GM12874 (cell line): ENCODE data around the gene UBL7.
A peak's percentile ranks its signal among the peaks of the same experiment; 100 is the strongest.

Experiments used
- CTCF ChIP-seq: IDR thresholded peaks from 2 replicates; pipeline ENCODE4 v1.5.1; 2011; ENCODE audit warnings: low read depth, mild to moderate bottlenecking, control low read depth, low read length, moderate library complexity; ENCODE audit not compliant: insufficient read depth

The UBL7 gene

DNA sequence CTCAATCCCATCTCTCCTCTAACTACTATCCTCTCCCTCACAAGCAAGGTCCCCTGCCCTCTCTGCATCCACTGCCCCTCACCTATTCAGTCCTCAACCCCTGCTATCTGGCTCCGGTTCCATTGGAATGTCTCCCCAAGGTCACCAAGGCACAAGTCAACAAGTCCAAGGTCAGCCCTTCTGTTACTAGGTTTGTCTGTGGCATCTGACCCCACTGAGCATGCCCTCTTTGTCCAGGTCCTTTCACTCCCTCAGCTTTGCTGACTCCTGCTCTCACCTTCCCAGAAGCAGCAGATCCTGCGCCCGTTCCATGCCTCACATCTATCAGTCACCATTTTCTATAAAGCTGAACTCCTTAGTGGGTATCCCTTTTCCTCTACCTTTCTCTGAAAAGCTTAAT is 18.9 kb downstream of the UBL7 start:
- no peak for TF ChIP-seq CTCF

GRCh38 chr15:74441248-74441941 is 19.6 kb downstream of the UBL7 start:
- no peak for TF ChIP-seq CTCF

DNA sequence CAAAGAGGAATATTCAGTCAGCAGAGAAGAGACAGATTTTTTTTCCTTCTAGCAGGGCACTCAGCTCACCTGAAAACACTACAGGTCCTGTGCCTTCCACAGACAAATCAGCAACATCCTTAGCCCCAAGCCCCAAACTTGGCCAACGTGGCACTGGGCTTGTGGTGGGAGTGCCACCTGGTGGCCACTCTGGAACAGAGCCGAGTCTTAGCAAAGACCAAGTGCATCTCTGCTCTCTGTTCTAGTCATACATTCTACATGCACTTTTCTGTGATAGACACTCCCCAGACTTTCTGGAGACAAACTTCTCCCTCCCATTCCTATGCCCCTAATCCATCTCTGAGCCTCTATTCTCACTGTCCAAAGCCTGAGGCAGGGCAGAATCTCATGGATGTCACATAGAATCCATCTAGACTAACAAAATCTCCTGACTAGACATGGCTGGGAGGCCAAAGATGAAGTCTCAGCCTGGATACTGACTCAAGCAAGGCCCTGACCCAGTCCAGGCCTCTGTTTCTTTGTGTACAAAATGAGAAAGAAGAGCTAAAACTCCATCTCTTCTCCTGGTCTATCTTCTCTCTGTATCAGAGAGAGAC is 22.1 kb downstream of the UBL7 start:
- TF ChIP-seq CTCF, result peak; percentile 88

GRCh38 chr15:74438206-74438605 is 22.8 kb downstream of the UBL7 start:
- no peak for TF ChIP-seq CTCF

GRCh38 chr15:74434263-74435136 is 26.5 kb downstream of the UBL7 start:
- no peak for TF ChIP-seq CTCF

DNA sequence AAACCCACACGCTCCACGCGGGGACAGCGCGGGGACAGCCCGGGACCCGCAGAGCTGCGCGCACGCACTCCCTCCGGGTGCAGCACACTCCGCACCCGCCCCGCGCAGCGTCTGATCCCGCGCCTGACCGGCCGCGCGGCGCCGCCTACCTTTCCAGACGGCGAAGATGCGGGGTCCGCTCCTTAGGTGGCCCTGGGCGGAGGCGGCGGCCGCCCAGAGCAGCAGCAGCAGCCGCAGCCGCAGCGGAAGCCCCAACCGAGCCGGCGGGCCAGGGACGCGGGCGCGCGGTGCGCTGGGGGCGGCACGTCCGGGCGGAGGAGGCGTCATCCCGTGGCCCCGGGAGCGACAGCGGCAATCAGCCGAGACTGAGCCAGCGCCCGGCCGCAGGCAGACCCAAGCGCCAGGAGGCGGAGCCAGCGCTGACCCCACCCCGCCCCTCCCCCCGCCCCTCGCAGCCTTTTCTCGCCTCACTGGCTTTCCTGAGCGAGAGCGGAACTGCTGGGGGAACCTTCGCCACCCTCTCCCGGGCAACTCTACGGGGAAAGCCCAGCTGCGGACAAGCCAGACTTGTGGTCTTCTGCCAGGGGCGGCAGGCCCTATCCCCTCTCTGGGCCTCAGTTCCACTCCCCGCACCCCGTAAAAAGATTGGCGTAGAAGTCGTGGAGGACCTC is 27.2 kb downstream of the UBL7 start, which contains the start of gene SEMA7A:
SEMA7A (minus strand) TSS at position 367 of the 671 bp plus-strand sequence; CDS start at position 327, 40 bp downstream.
- no peak for TF ChIP-seq CTCF

DNA sequence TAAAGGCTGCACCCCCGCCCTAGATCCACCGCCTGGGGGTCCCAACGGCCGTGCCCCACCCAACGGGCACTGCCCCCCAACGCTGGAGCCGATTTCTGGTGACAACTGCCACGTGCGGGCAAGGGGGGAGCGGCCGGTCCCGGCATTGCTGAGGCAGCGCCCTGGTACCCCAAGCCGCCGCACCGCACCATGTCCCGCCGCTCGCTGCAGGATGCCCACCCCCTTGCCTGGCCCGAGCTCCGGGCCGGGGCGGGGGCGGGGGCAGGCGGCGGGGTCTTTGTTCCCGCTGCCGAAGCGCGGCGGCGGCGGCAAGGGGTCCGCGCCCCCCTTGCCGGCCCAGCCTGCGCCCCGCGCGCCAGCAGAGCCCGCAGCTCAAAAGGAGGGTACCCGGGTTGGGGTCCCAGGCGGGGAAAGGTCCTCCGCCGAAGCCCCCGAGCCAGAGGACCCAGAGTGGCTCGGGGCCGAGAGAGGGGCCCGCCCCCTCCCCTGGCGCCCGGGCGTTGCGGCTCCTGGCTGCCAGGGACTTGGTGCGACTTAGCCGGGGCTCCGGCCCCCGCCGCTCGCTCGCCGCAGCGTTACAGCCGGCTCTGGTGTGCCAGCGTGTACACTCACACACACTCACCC is 27.9 kb downstream of the UBL7 start:
- no peak for TF ChIP-seq CTCF
